WTC11 (cell line): ENCODE data around the gene NOTCH2. TPM values are rescaled to one million over a fixed set of nuclear protein-coding genes. Genes with fewer than 3 reads are reported as not detected.

Source experiments
- ATAC-seq: fragments of 200-7000 bp; cut with Tn5 transposase; 2 replicates; pipeline ENCODE4 v1.10.0; 2021; ENCODE audit warnings: mild to moderate bottlenecking, moderate library complexity
- CTCF ChIA-PET: fragments of 300-600 bp; sonication (Branson Sonifier 250); formaldehyde crosslinking; loops from one replicate; lab custom pipeline; 2021; ENCODE audit warnings: antibody characterized with exemption; lab: Charles Lee
- POLR2A ChIA-PET: fragments of 350-600 bp; sonication (Branson Sonifier 250); formaldehyde crosslinking; loops from one replicate; lab custom pipeline; 2021; ENCODE audit warnings: antibody characterized with exemption; lab: Charles Lee
- DNase-seq: peaks from one replicate; pipeline ENCODE4 v3.0.0; 2021; ENCODE audit warnings: low spot score
- H3K27ac Mint-ChIP-seq: 2 replicates; pipeline ENCODE4 v1.8.0; 2021; ENCODE audit warnings: mixed read lengths
- H3K27me3 Mint-ChIP-seq: 2 replicates; pipeline ENCODE4 v1.8.0; 2021; ENCODE audit warnings: low read depth, mild to moderate bottlenecking, moderate library complexity, mixed read lengths
- H3K36me3 Mint-ChIP-seq: 2 replicates; pipeline ENCODE4 v1.8.0; 2021; ENCODE audit warnings: mixed read lengths
- H3K4me1 Mint-ChIP-seq: 2 replicates; pipeline ENCODE4 v1.8.0; 2022; ENCODE audit warnings: mixed read lengths
- H3K4me3 Mint-ChIP-seq: 2 replicates; pipeline ENCODE4 v1.8.0; 2021; ENCODE audit warnings: mild to moderate bottlenecking, moderate library complexity, mixed read lengths
- H3K9me3 Mint-ChIP-seq: 2 replicates; pipeline ENCODE4 v1.8.0; 2021; ENCODE audit warnings: mixed read lengths
- AFF4 ChIP-seq: sonication (generic); formaldehyde crosslinking; IDR thresholded peaks from 2 replicates; pipeline ENCODE4 v1.8.1; 2023; ENCODE audit warnings: mild to moderate bottlenecking, missing genetic modification reagents, borderline replicate concordance
- AR ChIP-seq: fragments of 250-450 bp; sonication (Bioruptor Pico); IDR thresholded peaks from 2 replicates; pipeline ENCODE4 v1.9.0; 2021; ENCODE audit warnings: mild to moderate bottlenecking
- ELF4 ChIP-seq: sonication (generic); formaldehyde crosslinking; IDR thresholded peaks from 2 replicates; pipeline ENCODE4 v1.8.1; 2022; ENCODE audit warnings: low read depth, mild to moderate bottlenecking, moderate library complexity, missing genetic modification reagents
- EMX1 ChIP-seq: fragments of 250-450 bp; sonication (Bioruptor Pico); IDR thresholded peaks from 2 replicates; pipeline ENCODE4 v1.8.0; 2021; ENCODE audit warnings: mild to moderate bottlenecking
- FOXJ3 ChIP-seq: sonication (generic); formaldehyde crosslinking; IDR thresholded peaks from 2 replicates; pipeline ENCODE4 v1.9.0; 2021; ENCODE audit warnings: missing genetic modification reagents, mild to moderate bottlenecking, borderline replicate concordance
- FOXK1 ChIP-seq: sonication (generic); formaldehyde crosslinking; IDR thresholded peaks from 2 replicates; pipeline ENCODE4 v1.8.0; 2022; ENCODE audit warnings: mild to moderate bottlenecking, moderate library complexity, missing genetic modification reagents
- FOXP1 ChIP-seq: sonication (generic); formaldehyde crosslinking; IDR thresholded peaks from 2 replicates; pipeline ENCODE4 v1.8.0; 2022; ENCODE audit warnings: missing genetic modification reagents, mild to moderate bottlenecking, moderate library complexity, borderline replicate concordance
- JAZF1 ChIP-seq: fragments of 250-450 bp; sonication (Bioruptor Pico); IDR thresholded peaks from 2 replicates; pipeline ENCODE4 v1.9.0; 2021; ENCODE audit warnings: moderate library complexity, mild to moderate bottlenecking, inconsistent platforms
- NR1H2 ChIP-seq: sonication (generic); formaldehyde crosslinking; IDR thresholded peaks from 2 replicates; pipeline ENCODE4 v1.9.0; 2021; ENCODE audit warnings: mild to moderate bottlenecking, moderate library complexity, missing genetic modification reagents
- OVOL2 ChIP-seq: fragments of 250-450 bp; sonication (Bioruptor Pico); IDR thresholded peaks from 2 replicates; pipeline ENCODE4 v1.9.0; 2021; ENCODE audit warnings: mild to moderate bottlenecking, borderline replicate concordance
- RORB ChIP-seq: fragments of 250-450 bp; sonication (Bioruptor Pico); IDR thresholded peaks from 2 replicates; pipeline ENCODE4 v1.9.0; 2021; ENCODE audit warnings: mild to moderate bottlenecking
- ZBTB43 ChIP-seq: sonication (generic); formaldehyde crosslinking; IDR thresholded peaks from 2 replicates; pipeline ENCODE4 v1.8.1; 2023; ENCODE audit warnings: mild to moderate bottlenecking, missing genetic modification reagents
- ZNF317 ChIP-seq: sonication (generic); formaldehyde crosslinking; IDR thresholded peaks from 2 replicates; pipeline ENCODE4 v1.8.1; 2023; ENCODE audit warnings: low read depth, mild to moderate bottlenecking, moderate library complexity, missing genetic modification reagents, borderline replicate concordance
- ZNF396 ChIP-seq: fragments of 250-450 bp; sonication (Bioruptor Pico); IDR thresholded peaks from 2 replicates; pipeline ENCODE4 v1.8.0; 2021; ENCODE audit warnings: mild to moderate bottlenecking, moderate library complexity, borderline replicate concordance
- total RNA-seq: library from RNA; stranded (reverse); gene quantifications from 3 replicates; pipeline ENCODE4 v1.2.3, GENCODE V29; 2021
- TF ChIP-seq, protein P1 (sequence below): sonication (generic); formaldehyde crosslinking; IDR thresholded peaks from 2 replicates; pipeline ENCODE4 v1.8.0; 2023; ENCODE audit warnings: missing genetic modification reagents
- TF ChIP-seq, protein P2 (sequence below): fragments of 250-450 bp; sonication (Bioruptor Pico); IDR thresholded peaks from 2 replicates; pipeline ENCODE4 v2.1.2; 2022; ENCODE audit warnings: mild to moderate bottlenecking, moderate library complexity
- TF ChIP-seq, protein P3 (sequence below): sonication (generic); formaldehyde crosslinking; IDR thresholded peaks from 2 replicates; pipeline ENCODE4 v1.8.1; 2023; ENCODE audit warnings: mild to moderate bottlenecking, missing genetic modification reagents, moderate library complexity
- TF ChIP-seq, protein P4 (sequence below): sonication (generic); formaldehyde crosslinking; IDR thresholded peaks from 2 replicates; pipeline ENCODE4 v1.8.1; 2022; ENCODE audit warnings: low read depth, mild to moderate bottlenecking, moderate library complexity, missing genetic modification reagents, borderline replicate concordance
- TF ChIP-seq, protein P5 (sequence below): sonication (generic); formaldehyde crosslinking; IDR thresholded peaks from 2 replicates; pipeline ENCODE4 v1.8.1; 2022; ENCODE audit warnings: missing genetic modification reagents, borderline replicate concordance

Gene NOTCH2
- total RNA-seq, 1 experiment from 2014 or later: 60.9 TPM

- H3K4me1 Mint-ChIP-seq: no peaks in the 10 kb centered on the region
- H3K36me3 Mint-ChIP-seq: peaks cover 7% of the 10 kb centered on the region
- TF ChIP-seq JAZF1 (CRISPR knock-in tag): no peak
- no peak for TF ChIP-seq ZNF396 (CRISPR knock-in tag)
- no peak for TF ChIP-seq FOXP1 (CRISPR knock-in tag)
- TF ChIP-seq OVOL2 (CRISPR knock-in tag): no peak
- TF ChIP-seq, protein P1, sequence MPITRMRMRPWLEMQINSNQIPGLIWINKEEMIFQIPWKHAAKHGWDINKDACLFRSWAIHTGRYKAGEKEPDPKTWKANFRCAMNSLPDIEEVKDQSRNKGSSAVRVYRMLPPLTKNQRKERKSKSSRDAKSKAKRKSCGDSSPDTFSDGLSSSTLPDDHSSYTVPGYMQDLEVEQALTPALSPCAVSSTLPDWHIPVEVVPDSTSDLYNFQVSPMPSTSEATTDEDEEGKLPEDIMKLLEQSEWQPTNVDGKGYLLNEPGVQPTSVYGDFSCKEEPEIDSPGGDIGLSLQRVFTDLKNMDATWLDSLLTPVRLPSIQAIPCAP (CRISPR knock-in tag): no peak
- TF ChIP-seq AFF4: no peak
- no peak for TF ChIP-seq FOXJ3 (CRISPR knock-in tag)
- TF ChIP-seq ZBTB43 (CRISPR knock-in tag): no peak
- CTCF ChIA-PET: no interaction called here
- ATAC-seq: no peak
- H3K27me3 Mint-ChIP-seq: no peaks in the 10 kb centered on the region
- H3K27ac Mint-ChIP-seq: no peak overlapping the region
- H3K4me3 Mint-ChIP-seq: no peak overlapping the region
- POLR2A ChIA-PET: no interaction called here
- no peak for DNase-seq
- no peaks in the 10 kb centered on the region for H3K9me3 Mint-ChIP-seq
These were observed 111.2 kb downstream of the NOTCH2 start for GRCh38 chr1:119958223-119958622.

DNA sequence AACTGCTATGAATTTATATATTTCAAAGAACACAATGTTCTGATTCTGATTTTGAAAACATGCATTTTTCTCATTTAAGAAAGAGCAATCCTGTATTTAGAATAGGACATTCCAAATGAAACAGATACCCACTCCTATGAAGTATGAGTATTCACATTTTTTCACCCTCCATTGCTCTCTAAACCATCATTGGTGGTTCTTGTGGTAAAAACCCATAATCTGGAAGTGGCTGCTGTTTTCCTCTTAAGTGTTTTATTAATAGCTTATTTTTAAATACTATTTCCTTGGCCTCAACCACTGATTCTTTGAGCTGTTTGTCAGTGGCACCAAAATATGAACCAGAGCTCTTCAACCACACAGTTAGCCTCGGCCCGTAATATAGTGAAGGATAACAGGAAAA lies 113.2 kb downstream of the NOTCH2 start:
- no peak for ATAC-seq
- CTCF ChIA-PET: interaction anchor here (1.9 kb wide), 1 partner anchor 12 kb away, joined by 5 read pairs; no protein-coding TSS in a partner anchor
- TF ChIP-seq ZNF317 (CRISPR knock-in tag): no peak
- TF ChIP-seq, protein P2, sequence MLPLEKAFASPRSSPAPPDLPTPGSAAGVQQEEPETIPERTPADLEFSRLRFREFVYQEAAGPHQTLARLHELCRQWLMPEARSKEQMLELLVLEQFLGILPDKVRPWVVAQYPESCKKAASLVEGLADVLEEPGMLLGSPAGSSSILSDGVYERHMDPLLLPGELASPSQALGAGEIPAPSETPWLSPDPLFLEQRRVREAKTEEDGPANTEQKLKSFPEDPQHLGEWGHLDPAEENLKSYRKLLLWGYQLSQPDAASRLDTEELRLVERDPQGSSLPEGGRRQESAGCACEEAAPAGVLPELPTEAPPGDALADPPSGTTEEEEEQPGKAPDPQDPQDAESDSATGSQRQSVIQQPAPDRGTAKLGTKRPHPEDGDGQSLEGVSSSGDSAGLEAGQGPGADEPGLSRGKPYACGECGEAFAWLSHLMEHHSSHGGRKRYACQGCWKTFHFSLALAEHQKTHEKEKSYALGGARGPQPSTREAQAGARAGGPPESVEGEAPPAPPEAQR (CRISPR knock-in tag): no peak
- TF ChIP-seq, protein P3, sequence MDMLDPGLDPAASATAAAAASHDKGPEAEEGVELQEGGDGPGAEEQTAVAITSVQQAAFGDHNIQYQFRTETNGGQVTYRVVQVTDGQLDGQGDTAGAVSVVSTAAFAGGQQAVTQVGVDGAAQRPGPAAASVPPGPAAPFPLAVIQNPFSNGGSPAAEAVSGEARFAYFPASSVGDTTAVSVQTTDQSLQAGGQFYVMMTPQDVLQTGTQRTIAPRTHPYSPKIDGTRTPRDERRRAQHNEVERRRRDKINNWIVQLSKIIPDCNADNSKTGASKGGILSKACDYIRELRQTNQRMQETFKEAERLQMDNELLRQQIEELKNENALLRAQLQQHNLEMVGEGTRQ (CRISPR knock-in tag): no peak
- no peak for TF ChIP-seq ZBTB43 (CRISPR knock-in tag)
- no peak for TF ChIP-seq OVOL2 (CRISPR knock-in tag)
- no peak for TF ChIP-seq NR1H2 (CRISPR knock-in tag)
- TF ChIP-seq, protein P4, sequence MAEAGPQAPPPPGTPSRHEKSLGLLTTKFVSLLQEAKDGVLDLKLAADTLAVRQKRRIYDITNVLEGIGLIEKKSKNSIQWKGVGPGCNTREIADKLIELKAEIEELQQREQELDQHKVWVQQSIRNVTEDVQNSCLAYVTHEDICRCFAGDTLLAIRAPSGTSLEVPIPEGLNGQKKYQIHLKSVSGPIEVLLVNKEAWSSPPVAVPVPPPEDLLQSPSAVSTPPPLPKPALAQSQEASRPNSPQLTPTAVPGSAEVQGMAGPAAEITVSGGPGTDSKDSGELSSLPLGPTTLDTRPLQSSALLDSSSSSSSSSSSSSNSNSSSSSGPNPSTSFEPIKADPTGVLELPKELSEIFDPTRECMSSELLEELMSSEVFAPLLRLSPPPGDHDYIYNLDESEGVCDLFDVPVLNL: no peak
- no peak for TF ChIP-seq AR
- no peak for TF ChIP-seq FOXK1 (CRISPR knock-in tag)
- no peak for TF ChIP-seq ELF4 (CRISPR knock-in tag)
- no peak for TF ChIP-seq RORB (CRISPR knock-in tag)
- TF ChIP-seq, protein P5, sequence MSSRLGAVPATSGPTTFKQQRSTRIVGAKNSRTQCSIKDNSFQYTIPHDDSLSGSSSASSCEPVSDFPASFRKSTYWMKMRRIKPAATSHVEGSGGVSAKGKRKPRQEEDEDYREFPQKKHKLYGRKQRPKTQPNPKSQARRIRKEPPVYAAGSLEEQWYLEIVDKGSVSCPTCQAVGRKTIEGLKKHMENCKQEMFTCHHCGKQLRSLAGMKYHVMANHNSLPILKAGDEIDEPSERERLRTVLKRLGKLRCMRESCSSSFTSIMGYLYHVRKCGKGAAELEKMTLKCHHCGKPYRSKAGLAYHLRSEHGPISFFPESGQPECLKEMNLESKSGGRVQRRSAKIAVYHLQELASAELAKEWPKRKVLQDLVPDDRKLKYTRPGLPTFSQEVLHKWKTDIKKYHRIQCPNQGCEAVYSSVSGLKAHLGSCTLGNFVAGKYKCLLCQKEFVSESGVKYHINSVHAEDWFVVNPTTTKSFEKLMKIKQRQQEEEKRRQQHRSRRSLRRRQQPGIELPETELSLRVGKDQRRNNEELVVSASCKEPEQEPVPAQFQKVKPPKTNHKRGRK (CRISPR knock-in tag): no peak
- TF ChIP-seq EMX1: no peak

More for the DNA sequence above, 113.2 kb downstream of the NOTCH2 start:
- no peak for DNase-seq
- Mint-ChIP-seq H3K4me3 (no peak overlapping the region), H3K4me1 (no peaks in the 10 kb centered on the region), H3K36me3 (peaks cover 8% of the 10 kb centered on the region), H3K27ac (no peak overlapping the region), H3K9me3 (no peaks in the 10 kb centered on the region), H3K27me3 (no peaks in the 10 kb centered on the region)
- POLR2A ChIA-PET: interaction anchor here (1.0 kb wide), 1 partner anchor 12 kb away, joined by 3 read pairs; no protein-coding TSS in a partner anchor
